C1 segment of cervical spinal cord (tissue), 14 donors: Measurements from ENCODE around the gene SRP72.
"Not testable (repeated sequence)": the region's sequence is repeated elsewhere in the genome, so short reads cannot be mapped to it uniquely, and the experiment has no call there.

Experiments used
- DNase-seq, 14 donors: peaks; one replicate each; lab custom pipeline; 2025; lab: John Stamatoyannopoulos, UW

Gene SRP72

GRCh38 chr4:56464581-56464980 is 2.8 kb upstream of the SRP72 start:
- DNase-seq = no peak

GRCh38 chr4:56465599-56466295 is 1.7 kb upstream of the SRP72 start:
- DNase-seq = no peak

- not testable (repeated sequence) for DNase-seq
These were observed 1.1 kb upstream of the SRP72 start for GRCh38 chr4:56466296-56466761.

- DNase-seq = peak in 2 of 14 donors; percentile 21 to 33
These were observed 520 bp upstream of the SRP72 start for GRCh38 chr4:56466910-56467283.

GRCh38 chr4:56468097-56468422 is 643 bp downstream of the SRP72 start:
- peak in 5 of 14 donors; percentile 32 to 65 (median 34) for DNase-seq

- DNase-seq = no peak
These were observed 2.2 kb downstream of the SRP72 start for GRCh38 chr4:56469489-56470210.

- no peak for DNase-seq
These were observed 8.5 kb downstream of the SRP72 start for GRCh38 chr4:56475917-56476316.

GRCh38 chr4:56477192-56477702 is 9.8 kb downstream of the SRP72 start:
- DNase-seq = no peak

- no peak for DNase-seq
These were observed 13.3 kb downstream of the SRP72 start for GRCh38 chr4:56480691-56481090.

- no peak for DNase-seq
These were observed 28.8 kb downstream of the SRP72 start for GRCh38 chr4:56496241-56496640.

GRCh38 chr4:56505269-56506130 is 38.1 kb downstream of the SRP72 start, which contains the start of gene ARL9:
TSS of gene ARL9 (plus strand) at chr4:56505791. CDS start at chr4:56505863, 72 bp downstream.
- DNase-seq = peak in 6 of 14 donors; percentile 5 to 51 (median 17)

- DNase-seq = no peak
These were observed 43.7 kb downstream of the SRP72 start for GRCh38 chr4:56511098-56511497.

- no peak for DNase-seq
These were observed 44.7 kb downstream of the SRP72 start for GRCh38 chr4:56512166-56512565.

GRCh38 chr4:56513517-56513916 is 46.1 kb downstream of the SRP72 start:
- no peak for DNase-seq

GRCh38 chr4:56530269-56531148 is 63.1 kb downstream of the SRP72 start:
- DNase-seq = peak in 12 of 14 donors; percentile 30 to 74 (median 58)

- no peak for DNase-seq
These were observed 63.8 kb downstream of the SRP72 start for GRCh38 chr4:56531149-56531770.

GRCh38 chr4:56531823-56532222 is 64.4 kb downstream of the SRP72 start:
- no peak for DNase-seq

- DNase-seq = no peak
These were observed 64.8 kb downstream of the SRP72 start for GRCh38 chr4:56532239-56532638.

GRCh38 chr4:56535915-56536314 is 68.5 kb downstream of the SRP72 start:
- DNase-seq = no peak

GRCh38 chr4:56537147-56537546 is 69.7 kb downstream of the SRP72 start:
- DNase-seq = no peak
